22Rv1 (cell line): ENCODE data around the gene GPR141.

Source experiments
- H3K27ac ChIP-seq: fragments of 450-650 bp; 2 replicates; pipeline ENCODE4 v1.5.1; 2017
- CTCF ChIP-seq: fragments of 450-650 bp; IDR thresholded peaks from 2 replicates; pipeline ENCODE4 v1.5.1; 2017; ENCODE audit warnings: mild to moderate bottlenecking
- ZFX ChIP-seq: fragments of 450-650 bp; IDR thresholded peaks from 2 replicates; pipeline ENCODE4 v1.6.1; 2017; ENCODE audit warnings: antibody characterized with exemption, borderline replicate concordance

GPR141 gene

GRCh38 chr7:37782166-37782565, 98.6 kb downstream of the GPR141 start:
- no peak for TF ChIP-seq ZFX
- no peak for TF ChIP-seq CTCF
- no peak overlapping the region for H3K27ac ChIP-seq

GRCh38 chr7:37784015-37784414, 100.4 kb downstream of the GPR141 start:
- H3K27ac ChIP-seq: no peak overlapping the region
- TF ChIP-seq CTCF: no peak
- TF ChIP-seq ZFX: no peak

DNA sequence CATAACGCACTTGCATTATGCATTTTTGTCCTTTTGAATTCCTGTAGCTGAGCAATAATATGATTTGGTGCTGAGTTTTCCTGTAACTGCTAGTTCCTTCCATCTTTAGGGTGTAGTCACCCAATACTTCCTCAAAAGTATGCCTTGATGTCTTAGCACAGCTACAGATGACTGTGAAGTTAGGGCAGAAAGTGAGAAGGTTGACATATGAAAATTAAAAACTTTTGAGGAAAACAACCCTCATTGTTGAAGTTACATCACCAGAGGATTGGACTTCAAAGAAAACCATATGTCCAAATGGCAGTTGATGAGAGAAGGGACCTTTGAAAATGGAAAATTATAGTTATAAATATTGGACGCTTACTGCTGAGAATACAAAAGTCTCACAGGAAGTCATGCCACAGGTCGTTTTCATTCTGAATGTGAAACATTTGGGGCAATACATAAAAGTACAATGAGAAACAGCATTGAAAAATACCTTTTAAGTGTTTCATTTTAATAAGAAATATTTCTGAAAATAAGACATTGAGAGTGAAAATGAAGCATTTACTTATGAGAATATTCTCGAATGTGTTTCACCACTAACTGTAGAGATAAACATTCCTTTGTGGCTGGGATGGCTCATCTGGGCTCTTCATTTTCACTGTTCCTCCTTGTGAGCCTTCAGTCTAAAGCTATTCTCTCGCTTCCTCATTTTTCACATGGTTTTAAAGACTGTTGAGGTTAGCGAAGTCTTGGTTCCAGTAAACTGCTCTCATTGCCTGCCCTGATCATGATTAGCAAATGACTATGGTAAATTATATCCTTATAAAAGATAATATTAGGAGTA, 103.4 kb downstream of the GPR141 start:
- H3K27ac ChIP-seq: no peak overlapping the region
- TF ChIP-seq ZFX: no peak
- no peak for TF ChIP-seq CTCF
